Heart left ventricle (tissue), 13 donors: ENCODE measurements around the gene OAT.

Experiments
- POLR2A ChIP-seq, 2 donors: fragments of 450-650 bp; IDR thresholded peaks; one replicate each; pipeline ENCODE4 v1.6.1; 2017; ENCODE audit warnings: antibody characterized with exemption in 2 of 2, mild to moderate bottlenecking in 2 of 2, moderate library complexity in 2 of 2
- TF ChIP-seq, protein P1 (sequence below), 12 donors: fragments of 200-600 bp; sonication (generic) in 4 of 12; IDR thresholded peaks; one replicate each; pipeline versions ENCODE4 v1.5.0 to v1.8.0; 2018 to 2022; ENCODE audit warnings: antibody characterized with exemption in 12 of 12, mild to moderate bottlenecking in 5 of 12
- donor health status: ischemic (EF 13 %, LVEDD 7.1; RV severe dilation, severe dysfunction).
- donor health status: DM: no; HTN: yes; CAD: no.
- donor health status: DM: no; HTN: no; CAD: no.
- donor health status: ischemic (EF 25% LVEDD 6.9; RV normal size, moderate dysfunction).
- donor health status: ischemic (EF 25% LVEDD 5.7; RV mildly dilated, moderate dysfunction).
- donor health status: ischemic (EF 35%, LVEDD 5.7; RV mildly dilated, moderate dysfunction).
- donor health status: nonischemic (EF 11% LVEDD 7.7; RV severe dilation, severe dysfunction).
- donor health status: DM: yes; HTN: yes; CAD: no.
- donor health status: PGD.
- donor health status: ischemic (EF 29% LVEDD 5.4; RV normal size, mild dysfunction).
- donor health status: nonischemic (EF 23%, LVEDD 6.1; RV moderate dilation, normal function).

DNA sequence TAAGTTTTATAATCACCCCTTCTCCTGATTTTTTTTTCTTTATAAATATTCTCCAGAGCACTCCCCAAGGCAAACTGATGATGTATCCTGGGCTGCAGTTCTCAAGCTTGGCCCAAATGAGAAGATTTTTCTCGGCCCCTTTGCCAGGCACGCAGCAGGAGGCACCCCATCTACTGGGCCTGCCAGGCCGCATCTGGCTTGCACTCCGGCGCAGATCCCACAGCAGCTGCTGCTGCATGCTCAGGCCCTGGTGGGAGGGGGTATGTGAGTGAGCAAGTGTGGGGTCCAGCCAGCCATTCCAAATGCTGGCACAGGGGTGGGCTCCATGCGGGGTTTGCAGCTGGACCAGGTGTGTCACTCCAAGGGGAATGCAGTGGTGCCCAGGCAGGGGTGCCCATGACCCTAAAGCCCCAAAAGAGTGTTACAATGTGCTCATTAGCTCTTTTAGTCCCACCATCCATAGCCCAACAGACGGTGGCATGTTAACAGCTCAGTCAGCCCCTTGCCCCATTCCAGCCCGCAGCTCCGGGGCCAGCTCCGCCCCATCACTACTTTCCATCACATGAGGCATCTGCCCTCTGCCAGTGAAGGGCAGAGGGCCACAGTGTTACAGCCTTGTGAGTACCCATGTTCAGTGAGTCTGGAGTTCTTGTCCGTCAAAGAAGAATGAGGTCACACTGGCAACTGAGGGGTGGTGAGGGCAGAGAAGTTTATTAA lies 25.9 kb downstream of the OAT start:
- TF ChIP-seq, protein P1, sequence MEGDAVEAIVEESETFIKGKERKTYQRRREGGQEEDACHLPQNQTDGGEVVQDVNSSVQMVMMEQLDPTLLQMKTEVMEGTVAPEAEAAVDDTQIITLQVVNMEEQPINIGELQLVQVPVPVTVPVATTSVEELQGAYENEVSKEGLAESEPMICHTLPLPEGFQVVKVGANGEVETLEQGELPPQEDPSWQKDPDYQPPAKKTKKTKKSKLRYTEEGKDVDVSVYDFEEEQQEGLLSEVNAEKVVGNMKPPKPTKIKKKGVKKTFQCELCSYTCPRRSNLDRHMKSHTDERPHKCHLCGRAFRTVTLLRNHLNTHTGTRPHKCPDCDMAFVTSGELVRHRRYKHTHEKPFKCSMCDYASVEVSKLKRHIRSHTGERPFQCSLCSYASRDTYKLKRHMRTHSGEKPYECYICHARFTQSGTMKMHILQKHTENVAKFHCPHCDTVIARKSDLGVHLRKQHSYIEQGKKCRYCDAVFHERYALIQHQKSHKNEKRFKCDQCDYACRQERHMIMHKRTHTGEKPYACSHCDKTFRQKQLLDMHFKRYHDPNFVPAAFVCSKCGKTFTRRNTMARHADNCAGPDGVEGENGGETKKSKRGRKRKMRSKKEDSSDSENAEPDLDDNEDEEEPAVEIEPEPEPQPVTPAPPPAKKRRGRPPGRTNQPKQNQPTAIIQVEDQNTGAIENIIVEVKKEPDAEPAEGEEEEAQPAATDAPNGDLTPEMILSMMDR (IDR thresholded peaks at IDR 0.05) = no peak
- no peak for TF ChIP-seq POLR2A (IDR thresholded peaks at IDR 0.05)
